Lung microvascular endothelial cell (primary cell): ENCODE data around the gene ENSA. TPM values are rescaled to one million over a fixed set of nuclear protein-coding genes. Genes with fewer than 3 reads are reported as not detected.
"Not testable (repeated sequence)": the region's sequence is repeated elsewhere in the genome, so short reads cannot be mapped to it uniquely, and the experiment has no call there.

Experiments used
- DNase-seq, 2 donors: peaks; one replicate each; pipeline versions ENCODE4 v3.0.0 to v3.0.0-alpha.2; 2010; ENCODE audit warnings: low read depth in 2 of 2
- total RNA-seq: library from RNA; depleted of rRNA; stranded (reverse); fragments of >200 nt; gene quantifications from 2 replicates; pipeline ENCODE4 v1.2.1, GENCODE V29; 2014

The ENSA gene
- total RNA-seq, 1 donor from 2014 or later: 75.2 TPM

DNA sequence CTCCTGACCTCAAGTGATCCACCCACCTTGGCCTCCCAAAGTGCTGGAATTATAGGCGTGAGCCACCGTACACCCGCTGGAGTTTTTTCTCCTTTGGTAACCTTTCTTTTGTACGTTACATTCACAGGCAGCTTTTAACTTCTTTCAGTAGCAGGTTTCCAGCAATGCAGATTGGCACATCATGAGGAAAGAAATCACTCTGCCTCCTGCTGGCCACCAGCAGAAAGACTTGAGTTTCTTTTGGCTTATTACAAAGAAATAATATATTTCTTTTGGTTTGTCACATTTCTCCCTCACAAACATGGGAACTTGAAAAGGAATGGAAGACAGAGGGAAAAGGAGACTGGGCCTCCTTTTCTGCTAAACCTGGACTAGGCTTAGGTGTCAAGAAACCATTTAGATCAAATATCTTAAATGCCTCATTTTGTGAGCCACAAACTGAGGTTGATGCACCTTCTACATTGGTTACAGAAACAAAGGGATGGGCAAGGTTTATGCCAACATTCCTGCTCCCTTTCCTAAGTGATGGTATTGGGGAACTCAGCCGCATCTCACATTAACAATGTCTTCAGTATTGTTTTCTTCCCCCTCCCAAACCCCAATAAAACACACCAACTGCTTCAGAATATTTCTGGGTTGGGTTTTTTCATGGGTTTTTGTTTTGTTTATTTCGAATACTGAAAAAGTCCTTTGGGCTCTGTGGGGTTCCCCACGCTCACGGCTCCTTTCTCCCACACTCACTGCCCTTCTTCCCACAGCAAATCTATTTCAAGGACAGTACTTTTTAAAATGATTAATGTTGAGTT lies 7.7 kb downstream of the ENSA start:
- DNase-seq: peak; percentile 85 to 86

DNA sequence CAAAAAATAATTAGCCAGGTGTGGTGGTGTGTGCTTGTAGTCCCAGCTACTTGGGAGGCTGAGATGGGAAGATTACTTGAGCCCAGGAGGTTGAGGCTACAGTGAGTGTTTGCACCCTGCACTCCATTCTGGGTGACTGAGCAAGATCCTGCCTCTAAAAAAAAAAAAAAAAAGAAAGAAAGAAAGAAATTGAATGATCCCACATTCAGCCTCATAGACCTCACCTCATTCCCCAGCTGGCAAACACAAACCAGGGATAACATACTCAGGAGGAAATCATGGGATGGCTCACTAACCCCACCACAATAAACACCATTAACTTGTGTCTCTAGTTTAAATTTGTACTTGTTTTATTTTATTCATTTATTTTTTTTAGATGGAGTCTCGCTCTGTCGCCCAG lies 8.5 kb downstream of the ENSA start:
- DNase-seq: no peak

DNA sequence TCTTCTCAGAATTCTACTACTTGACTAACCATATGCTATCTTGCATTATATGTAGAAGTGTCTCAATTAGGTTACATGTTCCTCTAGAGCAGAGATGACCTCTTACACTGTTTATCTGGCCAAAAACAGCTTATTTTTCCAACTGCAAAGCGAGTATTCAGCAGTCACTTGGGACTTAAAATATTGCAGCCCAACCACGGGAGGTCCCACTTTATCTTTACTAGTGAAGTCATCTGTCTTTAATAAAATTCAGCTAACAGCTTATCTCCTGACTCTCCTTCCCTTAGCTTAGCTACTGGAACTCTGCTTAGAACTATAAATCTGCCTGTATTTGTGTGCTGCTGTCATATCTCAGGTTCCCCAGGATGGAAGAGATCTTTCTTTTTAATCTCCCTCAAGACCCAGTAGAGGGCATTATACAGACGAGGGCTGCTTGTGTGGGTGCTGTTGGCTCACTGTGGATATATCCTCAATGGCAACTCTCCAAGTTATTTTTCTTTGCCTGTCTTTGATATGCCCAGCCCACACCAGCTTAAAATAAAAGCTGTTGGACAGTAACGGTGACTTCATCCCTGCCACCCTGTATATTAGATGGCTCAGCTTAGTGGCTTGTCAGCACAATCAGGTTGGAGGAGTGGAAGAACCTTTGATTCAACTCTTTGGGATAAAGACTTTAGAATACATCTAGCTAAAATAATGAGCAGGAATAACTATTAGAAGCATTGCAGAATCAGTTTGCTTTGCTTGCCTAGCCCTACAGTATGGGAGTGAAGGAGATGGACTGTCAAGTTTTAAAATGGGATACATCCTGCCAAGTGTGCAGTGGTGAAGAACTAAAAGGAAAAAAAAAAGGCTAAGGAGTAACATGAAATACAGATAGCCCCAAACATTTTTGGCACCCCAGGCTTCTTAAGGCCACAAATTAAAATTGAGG lies 9.6 kb downstream of the ENSA start:
- DNase-seq: peak; percentile 33 to 89

DNA sequence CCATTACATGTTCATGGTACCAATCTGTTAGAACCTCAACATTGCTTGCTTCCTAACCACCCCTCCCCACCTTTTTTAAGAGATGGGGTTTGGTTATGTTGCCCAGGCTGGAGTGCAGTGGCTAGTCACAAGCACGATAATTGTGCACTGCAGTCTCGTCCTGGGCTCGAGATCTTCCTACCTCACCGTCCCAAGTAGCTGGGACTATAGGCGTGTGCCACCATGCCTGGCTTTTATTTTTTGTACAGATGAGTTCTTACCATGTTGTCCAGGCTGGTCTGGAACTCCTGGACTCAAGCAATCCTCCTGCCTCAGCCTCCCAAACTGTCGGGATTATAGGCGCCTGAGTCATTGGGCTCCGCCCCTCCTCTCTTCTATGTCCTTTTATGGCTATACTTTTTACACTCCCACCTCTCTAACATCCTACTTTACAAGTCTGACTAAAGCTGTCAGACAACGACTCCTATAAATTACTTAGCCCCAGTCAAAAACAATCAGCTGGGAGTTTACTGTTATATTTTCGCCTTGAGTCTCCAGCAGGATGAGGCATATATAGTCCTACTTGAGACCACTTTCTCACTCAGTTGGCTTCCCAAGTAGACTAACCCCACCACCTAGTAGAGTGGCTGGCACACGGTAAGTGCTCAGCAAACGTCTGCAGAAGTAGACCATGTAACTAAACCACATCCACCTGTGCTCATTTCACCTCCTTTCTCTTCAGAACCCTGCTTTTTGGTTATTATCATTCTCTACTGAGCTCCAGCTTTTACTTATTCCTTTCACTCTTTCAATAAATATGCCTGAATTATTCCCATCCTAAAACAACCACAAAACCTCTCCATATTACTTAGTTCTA lies 13.8 kb downstream of the ENSA start:
- peak in 1 of 2 donors; percentile 41 for DNase-seq

DNA sequence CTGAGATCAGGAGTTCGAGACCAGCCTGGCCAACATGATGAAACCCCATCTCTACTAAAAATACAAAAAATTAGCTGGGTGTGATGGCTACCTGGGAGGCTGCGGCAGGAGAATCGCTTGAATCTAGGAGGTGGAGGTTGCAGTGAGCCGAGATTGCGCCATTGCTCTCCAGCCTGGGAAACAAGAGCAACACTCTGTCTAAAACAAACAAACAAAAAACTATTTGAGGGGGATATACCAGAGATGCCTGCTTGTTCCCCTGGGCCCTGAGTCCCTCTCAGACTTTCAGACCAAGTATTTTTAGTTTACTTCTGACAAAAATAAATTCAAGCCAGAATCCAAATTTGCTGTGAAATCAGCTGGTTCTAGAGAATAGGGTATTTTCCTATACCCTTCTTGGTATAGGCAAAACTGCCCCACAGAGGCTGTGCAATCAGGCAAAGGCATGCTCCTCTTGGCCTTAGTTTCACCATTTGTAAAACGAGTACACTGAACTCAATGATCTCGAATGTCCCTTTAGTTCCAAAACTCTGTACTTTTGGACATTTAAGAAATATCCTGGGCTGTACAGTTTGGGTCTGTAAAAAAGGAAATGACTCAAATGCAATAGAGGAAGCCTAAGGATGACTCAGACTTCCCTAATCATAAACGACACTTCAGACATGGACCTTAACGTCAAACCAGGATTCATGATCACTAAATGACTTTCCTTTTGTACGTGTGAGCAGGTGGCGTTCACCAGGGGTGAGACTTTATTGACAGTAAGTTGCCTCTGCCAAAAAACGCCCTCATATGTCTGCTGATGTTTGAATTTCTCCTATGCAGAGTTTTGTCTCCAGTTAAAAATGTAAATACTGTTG lies 16.1 kb downstream of the ENSA start:
- peak; percentile 94 to 99 for DNase-seq

DNA sequence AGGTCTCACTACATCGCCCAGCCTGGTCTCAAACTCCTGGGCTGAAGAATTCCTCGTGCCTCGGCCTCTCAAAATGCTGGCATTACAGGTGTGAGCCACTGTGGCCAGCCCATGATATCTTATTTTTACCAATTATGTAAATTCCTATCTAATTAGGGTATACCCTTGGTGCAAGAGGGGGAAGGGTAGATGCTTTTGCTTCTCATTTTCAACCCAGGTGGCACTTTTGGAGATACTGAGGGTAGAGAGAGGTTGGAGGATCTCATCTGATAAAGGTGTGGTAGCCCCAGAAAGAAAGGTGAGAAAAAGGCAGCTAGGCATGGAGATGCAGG lies 17.4 kb downstream of the ENSA start:
- peak in 1 of 2 donors; percentile 14 for DNase-seq

DNA sequence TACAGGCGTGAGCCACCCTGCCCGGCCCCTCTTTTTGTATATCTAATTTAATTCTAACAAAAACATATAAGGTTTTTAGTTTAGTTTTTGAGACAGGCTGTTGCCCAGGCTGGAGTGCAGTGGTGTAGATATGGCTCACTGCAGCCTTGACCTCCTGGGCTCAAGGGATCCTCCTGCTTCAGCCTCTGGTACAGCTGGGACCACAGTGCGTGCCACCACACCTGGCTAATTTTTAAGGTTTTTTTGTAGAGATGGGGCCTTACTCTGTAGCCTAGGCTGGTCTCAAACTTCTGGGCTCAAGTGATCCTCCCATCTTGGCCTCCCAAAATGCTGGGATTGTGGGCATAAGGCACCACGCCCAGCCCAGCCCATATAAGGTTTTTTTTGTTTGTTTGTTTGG lies 18.8 kb downstream of the ENSA start:
- DNase-seq: no peak

DNA sequence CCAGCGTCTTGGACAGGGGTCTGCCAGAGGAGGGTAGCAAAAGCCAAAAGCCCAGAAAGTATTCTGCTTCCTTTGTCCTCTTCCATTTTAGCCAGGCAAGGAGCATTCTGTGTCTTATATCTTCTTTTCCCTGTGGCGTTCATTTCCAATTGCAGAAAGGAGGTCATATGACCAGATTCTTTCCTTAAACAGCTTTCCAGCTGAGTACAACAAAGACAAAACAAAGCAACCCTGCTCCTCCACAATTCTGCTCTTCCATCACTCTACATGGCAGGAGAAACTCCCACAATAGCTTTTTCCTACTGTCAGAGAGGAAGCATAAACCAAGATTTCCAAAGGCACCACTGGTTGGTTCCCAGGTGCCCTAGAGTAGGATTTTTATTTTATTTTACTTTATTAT lies 19.7 kb downstream of the ENSA start:
- peak in 1 of 2 donors; percentile 67 for DNase-seq

DNA sequence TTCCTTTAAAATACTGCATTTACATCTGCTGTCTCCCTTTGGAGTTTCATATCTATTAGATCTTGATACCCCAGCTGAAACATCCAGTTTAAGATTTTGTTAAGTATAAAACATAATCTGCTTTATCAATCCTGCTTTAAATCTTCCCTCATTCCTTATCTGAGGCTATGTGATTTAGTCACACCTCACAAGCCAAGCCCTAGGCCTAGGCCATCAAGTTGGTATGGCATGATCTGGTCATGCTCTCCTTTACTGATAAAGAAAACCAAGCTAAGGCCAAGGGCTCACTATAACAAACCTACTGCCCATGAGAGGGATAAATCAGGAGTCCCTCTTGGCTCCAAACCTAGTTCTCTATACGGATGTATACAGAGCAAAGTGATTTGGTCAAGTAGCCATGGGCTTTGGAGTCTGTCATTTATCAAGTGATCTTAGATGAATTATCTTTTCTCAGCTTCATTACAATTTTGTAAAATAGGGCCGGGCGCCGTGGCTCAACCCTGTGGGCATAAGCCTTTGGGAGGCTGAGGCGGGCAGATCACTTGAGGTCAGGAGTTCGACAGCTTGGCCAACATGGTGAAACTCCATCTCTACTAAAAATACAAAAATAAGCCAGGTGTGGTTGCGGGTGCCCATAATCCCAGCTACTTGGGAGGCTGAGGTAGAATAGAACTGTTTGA lies 22.8 kb downstream of the ENSA start:
- DNase-seq: no peak

DNA sequence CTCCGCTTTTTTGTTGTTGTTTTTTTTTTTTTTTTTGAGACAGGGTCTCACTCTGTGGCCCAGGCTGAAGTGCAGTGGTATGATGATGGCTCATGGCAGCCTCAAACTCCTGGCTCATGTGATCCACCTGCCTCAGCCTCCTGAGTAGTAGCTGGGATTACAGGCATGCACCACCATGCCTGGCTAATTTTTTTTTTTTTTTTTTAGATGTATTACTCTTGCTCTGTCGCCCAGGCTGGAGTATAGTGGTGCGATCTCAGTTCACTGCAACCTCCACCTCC lies 24.0 kb downstream of the ENSA start:
- not testable (repeated sequence) for DNase-seq

DNA sequence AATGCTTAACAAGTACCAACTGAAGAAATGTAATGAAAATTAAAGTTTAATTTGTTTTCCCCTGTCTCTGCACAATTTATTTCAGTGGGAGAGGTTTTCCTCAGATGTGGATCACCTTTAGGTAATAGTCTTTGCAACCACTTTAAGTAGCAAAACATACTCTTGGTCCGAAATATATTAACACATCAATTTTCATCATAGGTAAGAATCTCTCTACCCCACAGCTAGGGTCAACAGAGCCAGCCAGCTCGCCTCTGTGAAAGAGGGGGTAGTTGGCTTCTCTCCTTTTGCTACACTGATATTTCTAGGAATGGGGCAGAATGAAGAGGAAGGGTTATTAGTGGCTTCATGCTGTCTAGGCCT lies 25.2 kb downstream of the ENSA start:
- no peak for DNase-seq

DNA sequence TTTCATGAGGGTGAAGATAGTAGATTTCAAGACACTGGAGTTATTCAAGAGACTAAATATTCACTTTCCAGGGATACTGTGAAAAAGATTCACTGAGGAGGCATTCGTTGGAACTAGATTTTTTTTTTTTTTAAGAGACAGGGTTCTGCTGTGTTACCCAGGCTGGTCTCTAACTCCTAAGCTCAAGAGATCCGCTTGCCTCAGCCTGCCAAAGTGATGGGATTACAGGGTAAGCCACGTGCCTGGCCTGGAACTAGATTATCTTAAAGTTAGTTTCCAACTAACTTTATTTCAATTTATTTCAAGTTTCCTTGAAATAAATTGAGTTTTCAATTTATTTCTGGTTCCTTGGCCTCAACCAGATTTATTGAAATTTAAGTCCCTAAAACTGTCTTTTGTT lies 25.7 kb downstream of the ENSA start:
- DNase-seq: no peak

DNA sequence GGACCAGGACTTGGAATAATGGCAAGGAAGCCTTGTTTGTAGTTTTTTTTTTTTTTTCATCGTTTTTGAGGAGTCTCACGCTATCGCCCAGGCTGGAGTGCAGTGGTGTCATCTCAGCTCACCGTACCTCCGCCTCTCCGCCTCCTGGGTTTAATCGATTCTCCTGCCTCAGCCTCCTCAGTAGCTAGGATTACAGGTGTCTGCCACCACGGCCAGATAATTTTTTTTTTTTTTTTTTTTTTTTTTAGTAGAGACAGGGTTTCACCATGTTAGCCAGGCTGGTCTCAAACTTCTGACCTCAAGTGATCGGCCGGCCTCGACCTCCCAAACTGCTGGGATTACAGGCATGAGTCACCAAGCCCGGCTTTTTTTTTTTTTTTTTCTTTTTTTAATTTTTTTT lies 27.0 kb downstream of the ENSA start:
- not testable (repeated sequence) for DNase-seq

DNA sequence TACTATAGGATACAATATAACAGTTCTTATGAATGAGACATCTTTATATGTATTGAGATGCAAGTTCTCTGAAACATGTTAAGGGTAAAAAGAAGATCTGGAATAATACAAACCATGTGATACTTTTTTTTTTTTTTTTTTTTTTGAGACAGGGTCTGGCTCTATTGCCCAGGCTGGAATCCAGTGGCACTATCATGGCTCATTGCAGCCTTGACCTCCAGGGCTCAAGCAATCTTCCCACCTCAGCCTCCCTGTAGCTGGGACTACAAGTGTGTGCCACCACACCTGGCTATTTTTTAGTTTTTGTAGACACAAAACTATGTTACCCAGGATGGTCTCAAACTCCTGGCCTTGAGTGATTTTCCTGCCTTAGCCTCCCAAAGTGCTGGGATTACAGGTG lies 27.9 kb downstream of the ENSA start:
- no peak for DNase-seq

DNA sequence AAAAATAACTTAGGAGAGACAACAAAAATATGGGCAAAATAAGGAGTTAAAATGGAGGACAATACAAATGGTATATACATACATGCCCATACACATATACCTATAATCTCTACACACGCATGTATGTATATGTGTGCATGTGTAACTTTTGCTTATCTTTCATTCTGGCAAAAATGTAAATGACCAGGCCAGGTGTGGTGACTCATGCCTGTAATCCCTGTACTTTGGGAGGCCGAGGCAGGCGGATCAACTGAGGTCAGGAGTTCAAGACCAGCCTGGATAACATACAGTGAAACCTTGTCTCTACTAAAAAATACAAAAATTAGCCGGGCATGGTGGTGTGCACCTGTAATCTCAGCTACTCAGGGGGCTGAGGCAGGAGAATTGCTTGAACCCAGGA lies 31.1 kb downstream of the ENSA start:
- not testable (repeated sequence) for DNase-seq

DNA sequence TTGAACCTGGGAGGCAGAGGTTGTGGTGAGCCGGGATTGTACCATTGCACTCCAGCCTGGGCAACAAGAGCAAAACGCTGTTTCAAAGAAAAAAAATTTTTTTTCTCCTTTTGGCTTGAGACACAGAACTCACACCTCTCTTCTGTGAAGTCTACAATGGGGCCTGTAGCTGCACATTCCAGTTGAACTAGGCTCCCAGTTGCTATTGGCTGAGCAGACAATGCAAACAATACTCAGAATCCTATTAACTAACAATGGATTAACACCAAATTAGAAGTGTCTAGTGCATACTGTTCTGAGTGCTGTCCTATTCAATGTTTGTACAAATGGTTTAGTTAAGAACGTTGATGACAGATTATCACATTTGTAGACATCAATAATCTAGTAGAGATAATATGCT lies 32.4 kb downstream of the ENSA start:
- DNase-seq: no peak

DNA sequence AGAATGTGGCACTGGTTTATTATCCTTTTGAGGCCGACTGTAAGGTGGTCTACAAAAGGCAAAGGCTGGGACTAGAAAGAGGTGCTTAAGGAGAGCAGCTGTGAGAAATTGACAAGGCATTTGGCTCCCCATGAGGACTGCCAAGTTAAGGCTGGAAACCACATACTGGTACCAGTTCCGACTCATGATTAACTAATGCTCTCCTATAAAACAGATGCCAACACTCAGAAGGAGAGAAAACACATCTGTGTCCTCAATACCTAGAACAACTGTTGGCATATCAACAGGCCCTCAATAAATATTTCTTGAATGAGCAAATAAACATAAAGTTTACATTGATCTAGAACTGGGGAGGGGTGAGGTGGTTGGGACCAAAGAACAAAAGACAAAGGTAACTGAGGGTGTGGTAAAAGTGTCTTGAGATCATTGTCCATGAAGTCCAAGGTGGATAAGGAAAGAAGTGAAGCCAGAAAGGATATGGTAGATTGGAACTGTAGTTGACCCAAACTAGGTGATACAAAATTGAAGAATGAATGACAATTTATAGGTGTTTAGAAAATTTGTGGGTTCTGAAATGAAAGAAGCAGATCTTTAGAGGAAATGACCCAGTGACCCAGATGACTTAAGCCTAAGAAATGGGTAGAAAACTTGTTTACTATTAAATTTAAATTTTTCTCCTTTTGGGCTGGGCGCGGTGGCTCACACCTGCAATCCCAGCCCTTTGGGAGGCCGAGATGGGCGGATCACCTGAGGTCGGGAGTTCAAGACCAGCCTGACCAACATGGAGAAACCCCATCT lies 33.1 kb downstream of the ENSA start:
- no peak for DNase-seq

DNA sequence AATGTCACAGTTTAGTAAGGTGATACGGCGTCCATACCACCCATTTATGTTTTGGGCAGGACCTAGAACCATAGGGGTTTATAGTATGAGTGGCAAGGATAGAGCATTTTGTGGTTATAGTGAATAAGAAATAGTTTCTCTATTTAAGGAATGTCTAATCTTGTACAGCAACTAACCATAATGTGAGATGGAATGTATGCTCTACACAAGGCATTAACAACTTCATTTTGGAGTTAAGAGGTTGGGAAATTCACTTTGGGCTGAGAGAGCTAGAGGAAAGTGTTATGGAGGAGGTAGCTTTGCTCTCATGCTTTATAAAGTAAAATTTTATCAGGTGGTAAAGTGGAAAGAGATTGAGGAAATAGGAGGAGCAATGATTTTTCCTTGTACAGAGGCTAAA lies 47.0 kb downstream of the ENSA start:
- no peak for DNase-seq

DNA sequence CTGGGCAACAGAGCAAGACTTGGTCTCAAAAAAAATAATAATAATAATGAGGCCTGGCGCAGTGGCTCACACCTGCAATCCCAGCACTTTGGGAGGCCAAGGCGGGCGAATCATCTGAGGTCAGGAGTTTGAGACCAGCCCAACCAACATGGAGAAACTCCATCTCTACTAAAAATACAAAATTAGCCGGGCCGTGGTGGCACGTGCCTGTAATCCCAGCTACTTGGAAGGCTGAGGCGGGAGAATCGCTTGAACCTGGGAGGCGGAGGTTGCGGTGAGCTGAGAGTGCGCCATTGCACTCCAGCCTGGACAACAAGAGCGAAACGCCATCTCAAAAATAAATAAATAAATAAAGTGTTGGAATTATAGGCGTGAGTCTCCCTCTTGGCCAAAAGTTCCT lies 47.5 kb downstream of the ENSA start:
- DNase-seq: not testable (repeated sequence)

DNA sequence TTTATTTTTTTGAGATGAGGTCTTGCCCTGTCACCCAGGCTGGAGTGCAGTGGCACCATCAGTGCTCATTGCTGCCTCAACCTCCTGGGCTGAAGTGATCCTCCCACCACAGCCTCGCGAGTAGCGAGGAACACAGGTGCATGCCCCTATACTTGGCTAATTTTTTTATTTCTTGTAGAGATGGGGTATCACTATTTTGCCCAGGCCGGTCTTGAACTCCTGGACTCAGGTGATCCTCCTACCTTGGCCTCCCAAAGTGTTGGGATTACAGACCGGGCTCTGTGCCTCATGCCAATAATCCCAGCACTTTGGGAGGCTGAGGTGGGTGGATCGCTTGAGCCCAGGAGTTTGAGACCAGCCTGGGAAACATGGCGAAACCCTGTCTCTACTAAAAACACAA lies 48.0 kb downstream of the ENSA start:
- DNase-seq: not testable (repeated sequence)
